OCI-LY3 (cell line): ENCODE data around the gene CCDC92.
"Not testable (repeated sequence)": the region's sequence is repeated elsewhere in the genome, so short reads cannot be mapped to it uniquely, and the experiment has no call there.

Source experiments
- H2AFZ ChIP-seq: fragments of 200-600, 300-600 bp; shearing (Covaris generic); 2 replicates; pipeline ENCODE4 v1.6.0; 2014; ENCODE audit warnings: antibody characterized with exemption, low read depth, low read length
- H3K27ac ChIP-seq: fragments of 200-600, 300-600 bp; sonication (generic); 2 replicates; pipeline ENCODE4 v1.5.1; 2014; ENCODE audit warnings: mild to moderate bottlenecking, low read length, moderate library complexity, mixed read lengths
- H3K27me3 ChIP-seq: fragments of 200-600, 300-600 bp; sonication (generic); 2 replicates; pipeline ENCODE4 v1.6.1; 2014; ENCODE audit warnings: low read depth, low read length, mixed read lengths
- H3K36me3 ChIP-seq: fragments of 200-600, 300-600 bp; sonication (generic); replicated peaks from 2 replicates; pipeline ENCODE3; 2014; ENCODE audit warnings: low read depth, low read length, mixed read lengths
- H3K4me1 ChIP-seq: fragments of 300-600, 200-600 bp; sonication (generic); 2 replicates; pipeline ENCODE4 v1.6.1; 2014; ENCODE audit warnings: low read length, mixed read lengths
- H3K4me2 ChIP-seq: fragments of 200-600, 300-600 bp; sonication (generic); 2 replicates; pipeline ENCODE4 v1.6.1; 2014; ENCODE audit warnings: low read length, mixed read lengths
- H3K4me3 ChIP-seq: fragments of 300-600, 200-600 bp; sonication (generic); 2 replicates; pipeline ENCODE4 v1.5.1; 2014; ENCODE audit warnings: antibody characterized with exemption, mild to moderate bottlenecking, low read length, moderate library complexity
- H3K79me2 ChIP-seq: fragments of 300-600, 200-600 bp; shearing (Covaris generic); 2 replicates; pipeline ENCODE4 v1.6.1; 2014; ENCODE audit warnings: mild to moderate bottlenecking, low read length, mixed read lengths
- H3K9ac ChIP-seq: fragments of 300-600, 200-600 bp; shearing (Covaris generic); 2 replicates; pipeline ENCODE4 v1.6.0; 2014; ENCODE audit warnings: mild to moderate bottlenecking, low read length, moderate library complexity
- H3K9me3 ChIP-seq: fragments of 200-600, 300-600 bp; shearing (Covaris generic); 2 replicates; pipeline ENCODE4 v1.6.1; 2014; ENCODE audit warnings: low read length, mixed read lengths; ENCODE audit not compliant: insufficient read depth
- H4K20me1 ChIP-seq: fragments of 200-600, 300-600 bp; sonication (generic); 2 replicates; pipeline ENCODE4 v1.6.1; 2016; ENCODE audit warnings: low read length, mixed read lengths; ENCODE audit not compliant: insufficient read depth
- EZH2phosphoT487 ChIP-seq: fragments of 200-600 bp; shearing (Covaris generic); IDR thresholded peaks from 2 replicates; pipeline ENCODE4 v1.6.1; 2018; ENCODE audit warnings: antibody characterized with exemption, mixed run types, low read depth
- TF ChIP-seq, protein P1 (sequence below): fragments of 200-600, 300-600 bp; sonication (generic); IDR thresholded peaks from 2 replicates; pipeline ENCODE4 v1.5.1; 2014; ENCODE audit warnings: antibody characterized with exemption, low read length, low read depth

The CCDC92 gene

DNA sequence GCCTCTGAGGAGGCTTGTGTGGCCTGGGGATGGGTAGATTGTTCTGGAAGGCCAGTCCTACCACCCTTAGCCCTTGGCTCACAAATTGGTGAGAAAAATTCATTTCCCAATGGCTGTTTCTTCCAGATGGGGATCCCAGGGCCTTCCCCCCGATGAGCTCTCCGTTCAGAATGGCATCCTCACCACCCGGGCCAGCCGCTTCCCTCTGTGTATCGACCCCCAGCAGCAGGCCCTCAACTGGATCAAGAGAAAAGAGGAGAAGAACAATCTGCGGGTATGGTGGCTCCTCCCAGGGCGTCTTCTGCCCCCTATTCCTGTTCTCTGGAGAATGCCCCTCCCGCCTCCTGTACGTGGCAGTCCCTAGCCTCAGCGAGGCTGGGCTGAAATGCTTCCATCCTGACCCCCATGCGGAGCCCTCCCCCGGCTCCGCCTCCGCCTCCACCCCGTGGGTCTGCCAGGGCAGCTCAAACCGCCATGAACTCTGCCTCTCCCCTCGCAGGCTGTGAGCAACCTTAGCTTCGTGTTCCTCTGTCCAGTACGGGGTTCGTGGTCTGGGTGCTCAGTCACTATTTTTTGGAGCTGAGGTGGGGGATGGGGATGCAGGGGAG lies 57.8 kb downstream of the CCDC92 start:
- H2AFZ ChIP-seq: no peak overlapping the region
- H3K4me3 ChIP-seq: no peak overlapping the region
- H3K36me3 ChIP-seq: no peaks in the 10 kb centered on the region
- no peaks in the 10 kb centered on the region for H4K20me1 ChIP-seq
- no peaks in the 10 kb centered on the region for H3K79me2 ChIP-seq
- no peak overlapping the region for H3K9ac ChIP-seq
- no peaks in the 10 kb centered on the region for H3K9me3 ChIP-seq
- H3K27ac ChIP-seq: no peak overlapping the region
- H3K4me1 ChIP-seq: no peaks in the 10 kb centered on the region
- H3K27me3 ChIP-seq: no peaks in the 10 kb centered on the region; the same call in 1 of the 2 replicates
- H3K4me2 ChIP-seq: no peak overlapping the region
- TF ChIP-seq, protein P1, sequence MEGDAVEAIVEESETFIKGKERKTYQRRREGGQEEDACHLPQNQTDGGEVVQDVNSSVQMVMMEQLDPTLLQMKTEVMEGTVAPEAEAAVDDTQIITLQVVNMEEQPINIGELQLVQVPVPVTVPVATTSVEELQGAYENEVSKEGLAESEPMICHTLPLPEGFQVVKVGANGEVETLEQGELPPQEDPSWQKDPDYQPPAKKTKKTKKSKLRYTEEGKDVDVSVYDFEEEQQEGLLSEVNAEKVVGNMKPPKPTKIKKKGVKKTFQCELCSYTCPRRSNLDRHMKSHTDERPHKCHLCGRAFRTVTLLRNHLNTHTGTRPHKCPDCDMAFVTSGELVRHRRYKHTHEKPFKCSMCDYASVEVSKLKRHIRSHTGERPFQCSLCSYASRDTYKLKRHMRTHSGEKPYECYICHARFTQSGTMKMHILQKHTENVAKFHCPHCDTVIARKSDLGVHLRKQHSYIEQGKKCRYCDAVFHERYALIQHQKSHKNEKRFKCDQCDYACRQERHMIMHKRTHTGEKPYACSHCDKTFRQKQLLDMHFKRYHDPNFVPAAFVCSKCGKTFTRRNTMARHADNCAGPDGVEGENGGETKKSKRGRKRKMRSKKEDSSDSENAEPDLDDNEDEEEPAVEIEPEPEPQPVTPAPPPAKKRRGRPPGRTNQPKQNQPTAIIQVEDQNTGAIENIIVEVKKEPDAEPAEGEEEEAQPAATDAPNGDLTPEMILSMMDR: no peak
- no peak for TF ChIP-seq EZH2phosphoT487

DNA sequence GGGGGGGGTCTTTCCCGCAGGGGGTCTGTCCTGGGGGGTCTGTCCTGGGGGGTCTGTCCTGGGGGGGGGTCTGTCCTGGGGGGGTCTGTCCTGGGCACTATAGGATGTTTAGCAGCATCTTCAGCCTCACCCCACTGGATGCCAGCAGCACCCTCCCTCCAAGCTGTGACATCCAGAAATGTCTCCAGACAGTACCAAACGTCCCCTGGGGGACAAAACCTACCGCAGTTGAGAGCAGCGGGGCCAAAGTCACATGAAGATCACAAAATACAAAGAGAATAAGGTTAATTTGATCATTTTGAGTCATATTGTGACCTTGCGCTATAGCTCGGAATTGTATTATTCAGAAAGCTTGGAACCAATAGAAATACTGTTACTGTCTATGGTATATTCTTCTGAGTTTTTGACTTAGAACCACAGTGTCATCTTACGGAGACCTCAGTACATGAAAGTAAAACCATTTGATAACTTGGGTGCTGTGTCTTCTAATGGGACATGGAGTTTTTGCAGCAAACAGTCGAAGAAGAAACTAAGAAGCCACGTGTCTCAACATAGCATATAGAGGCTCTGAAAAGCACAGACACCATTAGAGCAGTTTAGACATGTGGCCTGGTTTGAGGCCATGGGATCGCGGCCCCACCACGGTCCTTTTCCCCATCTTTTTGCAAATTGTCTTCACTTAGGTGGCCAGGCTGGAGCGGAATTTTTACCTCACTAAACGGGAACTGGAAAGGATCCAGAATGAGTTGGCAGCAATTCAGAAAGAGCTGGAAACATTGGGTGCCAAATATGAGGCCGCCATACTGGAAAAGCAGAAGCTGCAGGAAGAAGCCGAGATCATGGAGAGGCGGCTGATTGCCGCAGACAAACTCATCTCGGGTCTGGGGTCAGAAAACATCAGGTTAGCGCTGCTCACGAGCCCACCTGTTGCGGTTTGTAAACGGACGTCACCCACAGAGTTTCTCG lies 59.9 kb downstream of the CCDC92 start:
- no peaks in the 10 kb centered on the region for H3K4me1 ChIP-seq

DNA sequence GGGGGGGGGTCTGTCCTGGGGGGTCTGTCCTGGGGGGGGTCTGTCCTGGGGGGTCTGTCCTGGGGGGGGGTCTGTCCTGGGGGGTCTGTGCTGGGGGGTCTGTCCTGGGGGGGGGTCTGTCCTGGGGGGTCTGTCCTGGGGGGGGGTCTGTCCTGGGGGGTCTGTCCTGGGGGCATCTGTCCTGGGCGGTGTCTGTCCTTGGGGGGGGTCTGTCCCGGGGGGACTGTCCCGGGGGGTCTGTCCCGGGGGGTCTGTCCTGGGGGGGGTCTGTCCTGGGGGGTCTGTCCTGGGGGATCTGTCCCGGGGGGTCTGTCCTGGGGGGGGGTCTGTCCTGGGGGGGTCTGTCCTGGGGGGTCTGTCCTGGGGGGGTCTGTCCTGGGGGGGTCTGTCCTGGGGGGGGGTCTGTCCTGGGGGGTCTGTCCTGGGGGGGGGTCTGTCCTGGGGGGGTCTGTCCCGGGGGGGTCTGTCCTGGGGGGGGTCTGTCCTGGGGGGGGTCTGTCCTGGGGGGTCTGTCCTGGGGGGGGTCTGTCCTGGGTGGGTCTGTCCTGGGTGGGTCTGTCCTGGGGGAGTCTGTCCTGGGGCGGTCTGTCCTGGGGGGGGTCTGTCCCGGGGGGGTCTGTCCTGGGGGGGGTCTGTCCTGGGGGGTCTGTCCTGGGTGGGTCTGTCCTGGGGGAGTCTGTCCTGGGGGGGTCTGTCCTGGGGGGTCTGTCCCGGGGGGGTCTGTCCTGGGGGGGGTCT lies 60.8 kb downstream of the CCDC92 start:
- H3K27ac ChIP-seq, H2AFZ ChIP-seq, H3K9me3 ChIP-seq, H3K27me3 ChIP-seq, H3K4me1 ChIP-seq, H4K20me1 ChIP-seq, H3K4me3 ChIP-seq, H3K9ac ChIP-seq, H3K4me2 ChIP-seq, H3K36me3 ChIP-seq, H3K79me2 ChIP-seq: not testable (repeated sequence)

More for the DNA sequence above, 59.9 kb downstream of the CCDC92 start:
- no peak overlapping the region for H2AFZ ChIP-seq
- no peak overlapping the region for H3K4me3 ChIP-seq
- no peak overlapping the region for H3K27ac ChIP-seq
- H3K9me3 ChIP-seq: no peaks in the 10 kb centered on the region
- no peaks in the 10 kb centered on the region for H3K27me3 ChIP-seq
- H3K9ac ChIP-seq: no peak overlapping the region
- TF ChIP-seq, protein P1: no peak
- no peak for TF ChIP-seq EZH2phosphoT487
- H3K79me2 ChIP-seq: no peaks in the 10 kb centered on the region
- no peaks in the 10 kb centered on the region for H3K36me3 ChIP-seq
- H4K20me1 ChIP-seq: no peaks in the 10 kb centered on the region
- H3K4me2 ChIP-seq: no peak overlapping the region

DNA sequence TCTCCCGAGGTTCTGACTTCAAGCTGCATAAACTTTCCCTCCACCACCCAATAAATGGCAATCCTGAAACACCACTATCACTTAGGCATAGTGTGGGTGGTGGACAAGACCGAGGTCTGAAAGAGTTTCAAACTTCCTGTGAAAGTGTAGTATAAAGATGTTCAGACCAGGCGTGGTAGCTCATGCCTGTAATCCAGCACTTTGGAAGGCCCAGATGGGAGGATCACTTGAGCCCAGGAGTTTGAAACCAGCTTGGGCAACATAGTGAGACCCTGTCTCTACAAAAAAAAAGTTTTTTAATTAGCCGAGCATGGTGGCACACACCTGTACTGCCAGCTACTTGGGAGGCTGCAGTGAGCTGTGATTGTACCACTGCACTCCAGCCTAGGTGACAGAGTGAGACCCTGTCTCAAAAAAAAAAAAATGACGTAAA lies 61.9 kb downstream of the CCDC92 start:
- Histone ChIP-seq H3K9me3 (no peaks in the 10 kb centered on the region), H4K20me1 (no peaks in the 10 kb centered on the region), H3K4me3 (no peak overlapping the region), H3K36me3 (no peaks in the 10 kb centered on the region), H2AFZ (no peak overlapping the region), H3K27ac (0 out of 2 replicates have a peak overlapping the region, but pooled peaks have one; percentile 2), H3K4me2 (no peak overlapping the region), H3K27me3 (no peaks in the 10 kb centered on the region), H3K9ac (no peak overlapping the region), H3K79me2 (no peaks in the 10 kb centered on the region), H3K4me1 (no peaks in the 10 kb centered on the region)
- TF ChIP-seq, protein P1: no peak
- no peak for TF ChIP-seq EZH2phosphoT487
